ENCODE results near the gene FUOM. TPM values are rescaled to one million over a fixed set of nuclear protein-coding genes. Genes with fewer than 3 reads are reported as not detected.
A peak's percentile ranks its signal among the peaks of the same experiment; 100 is the strongest.

FUOM gene
- total and polyA plus RNA-seq, 2 of the 4 experiments (the other 2 are of a cell fraction): 26.3 to 52.8 TPM

DNA sequence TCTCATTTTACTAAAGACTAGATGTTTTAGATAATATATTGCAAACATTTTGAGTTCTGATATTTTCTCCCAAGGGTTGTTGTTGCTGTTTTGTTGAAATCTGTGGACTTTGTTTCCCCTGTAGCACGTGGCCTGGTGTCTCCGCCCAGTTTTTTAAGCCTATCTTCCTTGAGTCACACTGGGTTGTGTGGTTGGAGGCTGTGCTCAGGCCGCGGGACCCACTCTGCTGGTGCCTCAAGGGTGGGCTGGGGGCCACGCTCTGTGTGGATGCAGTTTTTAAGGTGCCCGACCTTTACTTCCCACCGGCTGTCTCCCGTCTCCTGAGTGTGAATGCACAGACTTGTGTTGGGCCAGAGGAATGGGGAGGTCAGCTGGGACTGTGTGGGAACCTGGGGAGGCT is 14.9 kb downstream of the FUOM start:
- H3K56ac ChIP-seq (ENCODE audit: extremely low read depth, insufficient read depth, low read length): no peak overlapping the region
- ATAC-seq (ENCODE audit: low read depth): no peak
- H4K20me1 ChIP-seq (ENCODE audit: insufficient read depth, low read length): no peaks in the 10 kb centered on the region
- H3K14ac ChIP-seq (replicated peaks; ENCODE audit: low read depth, low read length): no peak overlapping the region
- no peak overlapping the region for H2BK5ac ChIP-seq (ENCODE audit: low read depth, low read length, poor library complexity, severe bottlenecking)
- H3K9me3 ChIP-seq (ENCODE audit: control insufficient read depth, insufficient read depth, low read length): no peaks in the 10 kb centered on the region
- no TSS peak for BruUV-seq (replicated peaks)
- dilution Hi-C loops (cut with HindIII; ENCODE audit: low sequenced_read_pairs, unreplicated experiment) (no loop called here), in situ Hi-C loops (cut with MboI; ENCODE audit: low sequenced_read_pairs) (no loop called here), intact Hi-C loops (cut with micrococcal nuclease) (no loop called here)
- ChIA-PET POLR2A (ENCODE audit: unreplicated experiment) (no interaction called here), CTCF (no interaction called here)
- no peaks in the 10 kb centered on the region for H3K4me1 ChIP-seq (ENCODE audit: control insufficient read depth, insufficient read depth, low read length)
- no peak overlapping the region for H3K4ac ChIP-seq (ENCODE audit: low read depth, low read length)
- H3K9me1 ChIP-seq (ENCODE audit: insufficient read depth, low read length): no peaks in the 10 kb centered on the region
- H4K5ac ChIP-seq (ENCODE audit: low read depth, low read length): no peak overlapping the region
- H2AK9ac ChIP-seq (replicated peaks; ENCODE audit: low read depth, low read length, poor library complexity): peak overlapping the region; percentile 16
- WGBS, 2 experiments (ENCODE audit: extremely low coverage in 2 of 2, insufficient read length in 1 of 2): no CpG with 5 or more reads among the region's 8 CpGs
- H4K91ac ChIP-seq (ENCODE audit: insufficient read depth, low read depth, low read length): no peak overlapping the region
- H3K4me2 ChIP-seq (ENCODE audit: low read depth, low read length): no peak overlapping the region
- H3K4me3 ChIP-seq (ENCODE audit: insufficient read depth, low read depth, low read length): no peak overlapping the region
- no peak overlapping the region for H2AFZ ChIP-seq (replicated peaks; ENCODE audit: low read length, poor library complexity)
- H4K8ac ChIP-seq (ENCODE audit: low read depth in 2 of 2, low read length in 2 of 2): no peak overlapping the region
- H3K9ac ChIP-seq (ENCODE audit: low read depth, low read length): no peak overlapping the region
- H3K18ac ChIP-seq (ENCODE audit: low read depth, low read length): no peak overlapping the region
- no peak overlapping the region for H3K27ac ChIP-seq (ENCODE audit: insufficient read depth, low read length)
- no peak for DNase-seq
- H2BK20ac ChIP-seq (ENCODE audit: low read depth, low read length): no peak overlapping the region
- H3K27me3 ChIP-seq (ENCODE audit: control insufficient read depth, insufficient read depth, low read length): peaks cover 20% of the 10 kb centered on the region
- H2BK15ac ChIP-seq (ENCODE audit: low read depth, low read length): no peak overlapping the region
- no peaks in the 10 kb centered on the region for H3K36me3 ChIP-seq (ENCODE audit: control insufficient read depth, insufficient read depth, low read length)
- no peak overlapping the region for H2BK120ac ChIP-seq (ENCODE audit: low read depth, low read length)
- TF ChIP-seq BHLHE40 (IDR thresholded peaks at IDR 0.05; ENCODE audit: low read depth, low read length) (no peak), CHD1 (IDR thresholded peaks at IDR 0.05; ENCODE audit: low read depth, low read length) (no peak), CTCF (conservative IDR thresholded peaks at IDR 0.05; ENCODE audit: low read depth, low read length) (no peak), MAFK (IDR thresholded peaks at IDR 0.05; ENCODE audit: low read depth, low read length) (no peak), RFX5 (IDR thresholded peaks at IDR 0.05; ENCODE audit: low read depth, low read length) (no peak), USF2 (IDR thresholded peaks at IDR 0.05; ENCODE audit: low read depth, low read length) (no peak), MXI1 (IDR thresholded peaks at IDR 0.05; ENCODE audit: borderline replicate concordance, low read depth, low read length) (no peak), MAZ (IDR thresholded peaks at IDR 0.05; ENCODE audit: borderline replicate concordance, low read depth, low read length) (no peak), RCOR1 (IDR thresholded peaks at IDR 0.05; ENCODE audit: insufficient replicate concordance, low read length) (no peak), CEBPB (IDR thresholded peaks at IDR 0.05; ENCODE audit: low read depth, low read length) (no peak), SMC3 (IDR thresholded peaks at IDR 0.05; ENCODE audit: low read depth, low read length) (no peak), POLR2A (IDR thresholded peaks at IDR 0.05; ENCODE audit: low read depth, low read length) (no peak), FOS (IDR thresholded peaks at IDR 0.05; ENCODE audit: low read depth, low read length) (no peak), RAD21 (IDR thresholded peaks at IDR 0.05; ENCODE audit: low read length) (no peak), NFE2L2 (IDR thresholded peaks at IDR 0.05; ENCODE audit: low read depth, low read length) (no peak)
- TF ChIP-seq, protein P1, sequence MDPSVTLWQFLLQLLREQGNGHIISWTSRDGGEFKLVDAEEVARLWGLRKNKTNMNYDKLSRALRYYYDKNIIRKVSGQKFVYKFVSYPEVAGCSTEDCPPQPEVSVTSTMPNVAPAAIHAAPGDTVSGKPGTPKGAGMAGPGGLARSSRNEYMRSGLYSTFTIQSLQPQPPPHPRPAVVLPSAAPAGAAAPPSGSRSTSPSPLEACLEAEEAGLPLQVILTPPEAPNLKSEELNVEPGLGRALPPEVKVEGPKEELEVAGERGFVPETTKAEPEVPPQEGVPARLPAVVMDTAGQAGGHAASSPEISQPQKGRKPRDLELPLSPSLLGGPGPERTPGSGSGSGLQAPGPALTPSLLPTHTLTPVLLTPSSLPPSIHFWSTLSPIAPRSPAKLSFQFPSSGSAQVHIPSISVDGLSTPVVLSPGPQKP (IDR thresholded peaks at IDR 0.05; ENCODE audit: borderline replicate concordance, low read depth, low read length): no peak
- H2AK5ac ChIP-seq (ENCODE audit: low read depth, low read length): no peak overlapping the region
- no peak overlapping the region for H3K23ac ChIP-seq (ENCODE audit: low read depth, low read length)
- H3K79me1 ChIP-seq (ENCODE audit: low read depth in 1 of 2, low read length in 2 of 2): no peaks in the 10 kb centered on the region
